ENCODE data around the gene AMPD1.

The AMPD1 gene

GRCh38 chr1:114729782-114730181 lies 34.4 kb upstream of the AMPD1 start:
- Histone ChIP-seq H3K27me3 (replicated peaks) (no peaks in the 10 kb centered on the region), H3K4me3 (ENCODE audit: low read depth, low read length) (no peak overlapping the region), H3K36me3 (replicated peaks) (peaks cover 63% of the 10 kb centered on the region), H3K27ac (no peak overlapping the region)
- in situ Hi-C loops (cut with HindIII; ENCODE audit: low pct_ligation_motif_present, low sequenced_read_pairs) = no loop called here
- no peak for DNase-seq
- no peak for TF ChIP-seq CTCF (IDR thresholded peaks at IDR 0.05; ENCODE audit: low read depth, low read length, missing control alignments)

- Histone ChIP-seq H3K27me3 (replicated peaks) (no peaks in the 10 kb centered on the region), H3K4me3 (ENCODE audit: low read depth, low read length) (no peak overlapping the region), H3K27ac (no peak overlapping the region), H3K36me3 (replicated peaks) (peaks cover 61% of the 10 kb centered on the region)
- no peak for TF ChIP-seq CTCF (IDR thresholded peaks at IDR 0.05; ENCODE audit: low read depth, low read length, missing control alignments)
- DNase-seq = no peak
- in situ Hi-C loops (cut with HindIII; ENCODE audit: low pct_ligation_motif_present, low sequenced_read_pairs) = no loop called here
Measured at GRCh38 chr1:114728553-114728952, 33.2 kb upstream of the AMPD1 start.

- H3K27me3 ChIP-seq (replicated peaks) = no peaks in the 10 kb centered on the region
- no peak for TF ChIP-seq CTCF (IDR thresholded peaks at IDR 0.05; ENCODE audit: low read depth, low read length, missing control alignments)
- H3K4me3 ChIP-seq (ENCODE audit: low read depth, low read length) = no peak overlapping the region
- H3K36me3 ChIP-seq (replicated peaks) = peaks cover 60% of the 10 kb centered on the region
- no peak overlapping the region for H3K27ac ChIP-seq
- in situ Hi-C loops (cut with HindIII; ENCODE audit: low pct_ligation_motif_present, low sequenced_read_pairs) = no loop called here
- no peak for DNase-seq
Measured at GRCh38 chr1:114725230-114725629, 29.9 kb upstream of the AMPD1 start.

GRCh38 chr1:114723915-114724314 lies 28.6 kb upstream of the AMPD1 start:
- DNase-seq = no peak
- peaks cover 66% of the 10 kb centered on the region for H3K36me3 ChIP-seq (replicated peaks)
- no peaks in the 10 kb centered on the region for H3K27me3 ChIP-seq (replicated peaks)
- TF ChIP-seq CTCF (IDR thresholded peaks at IDR 0.05; ENCODE audit: low read depth, low read length, missing control alignments) = no peak
- peak overlapping the region; percentile 55 for H3K27ac ChIP-seq
- H3K4me3 ChIP-seq (ENCODE audit: low read depth, low read length) = no peak overlapping the region
- in situ Hi-C loops (cut with HindIII; ENCODE audit: low pct_ligation_motif_present, low sequenced_read_pairs) = no loop called here

GRCh38 chr1:114723457-114723856 lies 28.1 kb upstream of the AMPD1 start:
- in situ Hi-C loops (cut with HindIII; ENCODE audit: low pct_ligation_motif_present, low sequenced_read_pairs) = no loop called here
- peak overlapping the region; percentile 55 for H3K27ac ChIP-seq
- DNase-seq = no peak
- H3K27me3 ChIP-seq (replicated peaks) = no peaks in the 10 kb centered on the region
- no peak overlapping the region for H3K4me3 ChIP-seq (ENCODE audit: low read depth, low read length)
- TF ChIP-seq CTCF (IDR thresholded peaks at IDR 0.05; ENCODE audit: low read depth, low read length, missing control alignments) = no peak
- H3K36me3 ChIP-seq (replicated peaks) = peaks cover 69% of the 10 kb centered on the region

- in situ Hi-C loops (cut with HindIII; ENCODE audit: low pct_ligation_motif_present, low sequenced_read_pairs) = no loop called here
- H3K27ac ChIP-seq = no peak overlapping the region
- H3K4me3 ChIP-seq (ENCODE audit: low read depth, low read length) = no peak overlapping the region
- no peak for TF ChIP-seq CTCF (IDR thresholded peaks at IDR 0.05; ENCODE audit: low read depth, low read length, missing control alignments)
- no peak for DNase-seq
- H3K27me3 ChIP-seq (replicated peaks) = no peaks in the 10 kb centered on the region
- peaks cover 68% of the 10 kb centered on the region for H3K36me3 ChIP-seq (replicated peaks)
Measured at GRCh38 chr1:114720492-114720891, 25.1 kb upstream of the AMPD1 start.

All from brain microvascular endothelial cell (primary cell).